GM12878 (cell line): ENCODE data around the gene REEP5. TPM values are rescaled to one million over a fixed set of nuclear protein-coding genes. Genes with fewer than 3 reads are reported as not detected.

Experiments used
- ATAC-seq: fragments of 200-7000 bp; cut with Tn5 transposase; 3 replicates; pipeline ENCODE4 v1.9.1; 2020; ENCODE audit warnings: mild to moderate bottlenecking, moderate library complexity
- BruUV-seq: library from RNA; stranded (reverse); fragments of 400-500 nt; replicated peaks from 2 replicates; lab custom pipeline; 2021; lab: Mats Ljungman, UMichigan
- CTCF ChIA-PET: fragments of 300-600 bp; sonication (Branson Sonifier 250); formaldehyde crosslinking; extraction: SDS; loops from one replicate; lab custom pipeline; 2021; ENCODE audit warnings: inconsistent platforms; lab: Yijun Ruan, JAX
- POLR2A ChIA-PET: fragments of 350-600 bp; formaldehyde crosslinking; extraction: SDS; loops from one replicate; lab custom pipeline; 2021; ENCODE audit warnings: inconsistent platforms; lab: Charles Lee
- RAD21 ChIA-PET: fragments of 300-600 bp; sonication (Branson Sonifier 250); formaldehyde crosslinking; loops from one replicate; lab custom pipeline; 2023; ENCODE audit warnings: antibody characterized with exemption; ENCODE audit not compliant: unreplicated experiment; lab: Charles Lee
- SMC1A ChIA-PET: fragments of 300-600 bp; sonication (Branson Sonifier 250); formaldehyde crosslinking; loops from one replicate; lab custom pipeline; 2023; ENCODE audit not compliant: unreplicated experiment, uncharacterized antibody; lab: Charles Lee
- DNase-seq: peaks from one replicate; pipeline ENCODE4 v3.0.0-alpha.2; 2011; ENCODE audit warnings: low read depth, low spot score
- FAIRE-seq: peaks from 3 replicates; lab custom pipeline; 2011; peaks lifted over from hg19 to GRCh38; lab: Jason Lieb, UNC
- H2AFZ ChIP-seq: 2 replicates; pipeline ENCODE4 v1.6.0; 2011; ENCODE audit warnings: low read depth, low read length, control low read depth; ENCODE audit not compliant: control insufficient read depth
- H3K27ac ChIP-seq: 2 replicates; pipeline ENCODE4 v1.5.1; 2011; ENCODE audit warnings: control low read depth; ENCODE audit not compliant: control insufficient read depth, insufficient read depth
- H3K27me3 ChIP-seq, 2 experiments: replicated peaks in 1 of 2; 2 replicates each; pipeline versions ENCODE4 v1.6.0 to v1.6.1; 2011; ENCODE audit warnings: low read length in 1 of 2; ENCODE audit not compliant: control insufficient read depth in 2 of 2, insufficient read depth in 2 of 2
- H3K36me3 ChIP-seq, 2 experiments: 2 replicates each; pipeline ENCODE4 v1.5.1; 2011; ENCODE audit warnings: low read length in 1 of 2; ENCODE audit not compliant: control insufficient read depth in 2 of 2, insufficient read depth in 2 of 2
- H3K4me1 ChIP-seq: 2 replicates; pipeline ENCODE4 v1.6.1; 2011; ENCODE audit warnings: mild to moderate bottlenecking, low read length, moderate library complexity, mixed read lengths; ENCODE audit not compliant: control insufficient read depth, insufficient read depth
- H3K4me2 ChIP-seq: 2 replicates; pipeline ENCODE4 v1.6.0; 2011; ENCODE audit warnings: control low read depth; ENCODE audit not compliant: control insufficient read depth, insufficient read depth
- H3K4me3 ChIP-seq: fragments of 200-600 bp; sonication (generic); 2 replicates; pipeline ENCODE4 v1.5.1; 2016
- H3K79me2 ChIP-seq: 2 replicates; pipeline ENCODE4 v1.6.0; 2011; ENCODE audit warnings: low read length; ENCODE audit not compliant: control insufficient read depth, insufficient read depth
- H3K9ac ChIP-seq: 2 replicates; pipeline ENCODE4 v1.8.0; 2011; ENCODE audit warnings: low read length, control low read depth, mixed read lengths; ENCODE audit not compliant: control insufficient read depth, insufficient read depth
- H3K9me3 ChIP-seq: replicated peaks from 3 replicates; pipeline ENCODE4 v1.5.1; 2011; ENCODE audit warnings: mild to moderate bottlenecking, low read length; ENCODE audit not compliant: control insufficient read depth, insufficient read depth
- H4K20me1 ChIP-seq: 2 replicates; pipeline ENCODE4 v1.6.0; 2011; ENCODE audit not compliant: control insufficient read depth, insufficient read depth
- BMI1 ChIP-seq: fragments of 450-650 bp; IDR thresholded peaks from 2 replicates; pipeline ENCODE4 v1.6.1; 2016; ENCODE audit warnings: mild to moderate bottlenecking, moderate library complexity, borderline replicate concordance
- BRCA1 ChIP-seq: IDR thresholded peaks from 2 replicates; pipeline ENCODE4 v1.6.1; 2011; ENCODE audit warnings: low read depth, low read length, improper control_type of control experiment
- DPF2 ChIP-seq: fragments of 450-650 bp; IDR thresholded peaks from 2 replicates; pipeline ENCODE4 v1.6.1; 2017; ENCODE audit warnings: mild to moderate bottlenecking
- MEF2A ChIP-seq: IDR thresholded peaks from 2 replicates; pipeline ENCODE4 v1.6.1; 2011; ENCODE audit warnings: low read depth, mild to moderate bottlenecking, low read length, moderate library complexity; ENCODE audit not compliant: insufficient read depth
- MYB ChIP-seq: fragments of 150-350 bp; IDR thresholded peaks from 2 replicates; pipeline ENCODE4 v1.6.1; 2014; ENCODE audit warnings: mild to moderate bottlenecking, low read depth, low read length, borderline replicate concordance
- PBX3 ChIP-seq: IDR thresholded peaks from 2 replicates; pipeline ENCODE4 v1.6.1; 2011; ENCODE audit warnings: mild to moderate bottlenecking, low read depth, low read length, moderate library complexity; ENCODE audit not compliant: insufficient replicate concordance
- RAD21 ChIP-seq: IDR thresholded peaks from 2 replicates; pipeline ENCODE4 v1.6.1; 2011; ENCODE audit warnings: mild to moderate bottlenecking, low read depth, low read length, moderate library complexity; ENCODE audit not compliant: insufficient read depth
- WGBS: methylation state at CpG from one replicate; pipeline ENCODE4 v1.1.6; 2016; ENCODE audit warnings: low lambda C conversion rate; ENCODE audit not compliant: insufficient replicate concordance, insufficient coverage; ENCODE audit errors: missing lambda C conversion rate; 5-methylcytosine and 5-hydroxymethylcytosine counted together
- in situ Hi-C: fragments of 300-500 bp; cut with MboI; formaldehyde crosslinking; loops from 9 replicates; pipeline ENCODE4 v1.14.3; 2018; ENCODE audit warnings: mixed read lengths
- intact Hi-C: fragments of 100-400 bp; cut with micrococcal nuclease; formaldehyde crosslinking; loops from one replicate; pipeline ENCODE4 v1.14.2; 2022; ENCODE audit not compliant: unreplicated experiment
- polyA plus RNA-seq, 11 experiments: library from polyadenylated mRNA; depleted of rRNA in 4 of 11; unstranded in 6 of 11; stranded (reverse) in 5 of 11; fragments of >200 nt; fragmentation: Nextera tagmentation in 4 of 11; fragmentation: Illumina TruSeq in 1 of 11; extraction: Ambion mirVana in 4 of 11; extraction: Trizol in 1 of 11; gene quantifications; 1 replicate in 1 of 11; 2 replicates in 10 of 11; pipeline versions ENCODE4 v1.2.1 to v1.2.3, GENCODE V29; 2011 to 2016; ENCODE audit warnings: inconsistent platforms in 2 of 11, missing spikeins in 2 of 11, low read depth in 1 of 11
- total RNA-seq, 4 experiments: library from RNA; depleted of rRNA in 3 of 4; stranded (reverse); fragments of >200 nt in 3 of 4; fragmentation: Illumina TruSeq in 1 of 4; extraction: Trizol in 1 of 4; gene quantifications; 2 replicates each; pipeline versions ENCODE4 v1.2.1 to v1.2.3, GENCODE V29; 2013 to 2021
- TF ChIP-seq, protein P1 (sequence below): fragments of 450-650 bp; formaldehyde crosslinking; IDR thresholded peaks from 2 replicates; pipeline ENCODE4 v1.5.0; 2022; ENCODE audit warnings: mild to moderate bottlenecking, missing genetic modification characterization

The REEP5 gene
- total and polyA plus RNA-seq, 10 of the 15 experiments (the other 5 are each of a cell fraction or from before 2014, with no cell fraction given) = 30.5 to 211 (median 113) TPM

DNA sequence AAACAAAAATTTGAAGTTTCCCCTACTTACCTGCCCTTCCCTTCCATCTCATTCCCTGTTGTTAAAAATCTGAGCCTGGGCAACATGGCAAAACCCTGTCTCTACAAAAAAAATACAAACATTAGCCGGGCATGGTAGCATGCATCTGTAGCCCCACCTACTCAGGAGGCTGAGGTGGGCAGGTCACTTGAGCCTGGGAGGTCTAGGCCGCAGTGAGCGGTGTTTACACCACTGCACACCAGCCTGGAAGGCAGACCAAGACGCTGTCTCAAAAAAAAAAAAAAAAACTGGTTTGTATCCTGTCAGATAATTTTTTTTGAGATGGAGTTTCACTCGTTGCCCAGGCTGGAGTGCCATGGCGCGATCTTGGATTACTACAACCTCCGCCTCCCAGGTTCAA lies 16.3 kb upstream of the REEP5 start:
- H3K9me3 ChIP-seq = peaks cover 5% of the 10 kb centered on the region
- no peak for DNase-seq
- H3K36me3 ChIP-seq = no peaks in the 10 kb centered on the region
- TF ChIP-seq BMI1 (no peak), BRCA1 (no peak), MEF2A (no peak), RAD21 (no peak), DPF2 (no peak), MYB (no peak), PBX3 (no peak)
- TF ChIP-seq, protein P1, sequence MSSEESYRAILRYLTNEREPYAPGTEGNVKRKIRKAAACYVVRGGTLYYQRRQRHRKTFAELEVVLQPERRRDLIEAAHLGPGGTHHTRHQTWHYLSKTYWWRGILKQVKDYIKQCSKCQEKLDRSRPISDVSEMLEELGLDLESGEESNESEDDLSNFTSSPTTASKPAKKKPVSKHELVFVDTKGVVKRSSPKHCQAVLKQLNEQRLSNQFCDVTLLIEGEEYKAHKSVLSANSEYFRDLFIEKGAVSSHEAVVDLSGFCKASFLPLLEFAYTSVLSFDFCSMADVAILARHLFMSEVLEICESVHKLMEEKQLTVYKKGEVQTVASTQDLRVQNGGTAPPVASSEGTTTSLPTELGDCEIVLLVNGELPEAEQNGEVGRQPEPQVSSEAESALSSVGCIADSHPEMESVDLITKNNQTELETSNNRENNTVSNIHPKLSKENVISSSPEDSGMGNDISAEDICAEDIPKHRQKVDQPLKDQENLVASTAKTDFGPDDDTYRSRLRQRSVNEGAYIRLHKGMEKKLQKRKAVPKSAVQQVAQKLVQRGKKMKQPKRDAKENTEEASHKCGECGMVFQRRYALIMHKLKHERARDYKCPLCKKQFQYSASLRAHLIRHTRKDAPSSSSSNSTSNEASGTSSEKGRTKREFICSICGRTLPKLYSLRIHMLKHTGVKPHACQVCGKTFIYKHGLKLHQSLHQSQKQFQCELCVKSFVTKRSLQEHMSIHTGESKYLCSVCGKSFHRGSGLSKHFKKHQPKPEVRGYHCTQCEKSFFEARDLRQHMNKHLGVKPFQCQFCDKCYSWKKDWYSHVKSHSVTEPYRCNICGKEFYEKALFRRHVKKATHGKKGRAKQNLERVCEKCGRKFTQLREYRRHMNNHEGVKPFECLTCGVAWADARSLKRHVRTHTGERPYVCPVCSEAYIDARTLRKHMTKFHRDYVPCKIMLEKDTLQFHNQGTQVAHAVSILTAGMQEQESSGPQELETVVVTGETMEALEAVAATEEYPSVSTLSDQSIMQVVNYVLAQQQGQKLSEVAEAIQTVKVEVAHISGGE (CRISPR knock-in tag) = no peak
- BruUV-seq = no TSS peak
- H3K9ac ChIP-seq = no peak overlapping the region
- ATAC-seq = no peak
- ChIA-PET RAD21 (no interaction called here), POLR2A (interaction anchor here (0.6 kb wide), 1 partner anchor 1203 kb away, joined by 3 read pairs; no protein-coding TSS in a partner anchor), CTCF (no interaction called here), SMC1A (no interaction called here)
- no peak overlapping the region for H3K27ac ChIP-seq
- H3K4me1 ChIP-seq = no peaks in the 10 kb centered on the region
- WGBS = 82% methylated on average over 8 of the region's 8 CpGs
- FAIRE-seq = no peak
- in situ Hi-C loops (no loop called here), intact Hi-C loops (no loop called here)
- H3K4me3 ChIP-seq = no peak overlapping the region
- no peaks in the 10 kb centered on the region for H4K20me1 ChIP-seq
- no peak overlapping the region for H2AFZ ChIP-seq
- no peak overlapping the region for H3K4me2 ChIP-seq
- no peaks in the 10 kb centered on the region for H3K79me2 ChIP-seq
- no peaks in the 10 kb centered on the region for H3K27me3 ChIP-seq
